Astrocyte (in vitro differentiated cells and primary cell): ENCODE measurements around the gene FBXO7. TPM values are rescaled to one million over a fixed set of nuclear protein-coding genes. Genes with fewer than 3 reads are reported as not detected.

Source experiments
- DNase-seq: peaks from one replicate; pipeline ENCODE4 v3.0.0-alpha.2; 2010; ENCODE audit warnings: low read depth
- FAIRE-seq: peaks from 2 replicates; lab custom pipeline; 2011; peaks lifted over from hg19 to GRCh38; lab: Jason Lieb, UNC
- H2AFZ ChIP-seq: 2 replicates; pipeline ENCODE4 v1.6.0; 2012; ENCODE audit warnings: low read depth, low read length, inconsistent platforms
- H3K27ac ChIP-seq: 2 replicates; pipeline ENCODE4 v1.5.1; 2011; ENCODE audit warnings: low read depth, low read length, inconsistent platforms
- H3K27me3 ChIP-seq: 2 replicates; pipeline ENCODE4 v1.6.0; 2011; ENCODE audit warnings: low read length, inconsistent platforms; ENCODE audit not compliant: insufficient read depth
- H3K36me3 ChIP-seq: 2 replicates; pipeline ENCODE4 v1.5.1; 2011; ENCODE audit warnings: low read length, inconsistent platforms; ENCODE audit not compliant: insufficient read depth
- H3K4me1 ChIP-seq: 2 replicates; pipeline ENCODE4 v1.5.1; 2011; ENCODE audit warnings: low read length, inconsistent platforms; ENCODE audit not compliant: insufficient read depth
- H3K4me2 ChIP-seq: 2 replicates; pipeline ENCODE4 v1.6.0; 2012; ENCODE audit warnings: low read length, inconsistent platforms
- H3K4me3 ChIP-seq: 2 replicates; pipeline ENCODE4 v1.5.1; 2011; ENCODE audit warnings: low read depth, mild to moderate bottlenecking, low read length, inconsistent platforms; ENCODE audit not compliant: insufficient read depth
- H3K79me2 ChIP-seq: 2 replicates; pipeline ENCODE4 v1.6.0; 2012; ENCODE audit warnings: mild to moderate bottlenecking, low read length, inconsistent platforms; ENCODE audit not compliant: insufficient read depth
- H3K9ac ChIP-seq: 2 replicates; pipeline ENCODE4 v1.6.0; 2012; ENCODE audit warnings: mild to moderate bottlenecking, low read length, inconsistent platforms
- H3K9me3 ChIP-seq: 2 replicates; pipeline ENCODE4 v1.5.1; 2012; ENCODE audit warnings: low read depth, mild to moderate bottlenecking, low read length, inconsistent platforms; ENCODE audit not compliant: insufficient read depth
- H4K20me1 ChIP-seq: 2 replicates; pipeline ENCODE4 v1.6.0; 2012; ENCODE audit warnings: low read length, inconsistent platforms; ENCODE audit not compliant: insufficient read depth
- H3K27ac Mint-ChIP-seq: one replicate; pipeline ENCODE4 v1.8.0; 2021; ENCODE audit warnings: mild to moderate bottlenecking, mixed read lengths; ENCODE audit not compliant: unreplicated experiment
- H3K27me3 Mint-ChIP-seq: one replicate; pipeline ENCODE4 v1.8.0; 2021; ENCODE audit warnings: low read depth, mixed read lengths; ENCODE audit not compliant: unreplicated experiment
- H3K36me3 Mint-ChIP-seq: one replicate; pipeline ENCODE4 v1.8.0; 2021; ENCODE audit warnings: low read depth, mixed read lengths; ENCODE audit not compliant: unreplicated experiment
- H3K4me1 Mint-ChIP-seq: one replicate; pipeline ENCODE4 v1.8.0; 2021; ENCODE audit warnings: low read depth, mixed read lengths; ENCODE audit not compliant: unreplicated experiment
- H3K4me3 Mint-ChIP-seq: one replicate; pipeline ENCODE4 v1.8.0; 2021; ENCODE audit warnings: mild to moderate bottlenecking, moderate library complexity, mixed read lengths; ENCODE audit not compliant: unreplicated experiment
- H3K9me3 Mint-ChIP-seq: one replicate; pipeline ENCODE4 v1.8.0; 2021; ENCODE audit warnings: mild to moderate bottlenecking, mixed read lengths; ENCODE audit not compliant: unreplicated experiment
- EZH2 ChIP-seq: IDR thresholded peaks from 2 replicates; pipeline ENCODE4 v1.6.1; 2012; ENCODE audit warnings: mild to moderate bottlenecking, low read length, inconsistent platforms; ENCODE audit not compliant: insufficient read depth
- total RNA-seq: library from RNA; stranded (reverse); gene quantifications from 2 replicates; pipeline ENCODE4 v1.2.1, GENCODE V29; 2021
- TF ChIP-seq, protein P1 (sequence below): IDR thresholded peaks from 2 replicates; pipeline ENCODE4 v1.5.1; 2011; ENCODE audit warnings: low read depth, mild to moderate bottlenecking, inconsistent platforms, low read length, moderate library complexity; ENCODE audit not compliant: insufficient read depth

The FBXO7 gene
- total RNA-seq, 1 donor from 2014 or later: 85.9 TPM

- H3K4me3 Mint-ChIP-seq: no peak overlapping the region
- no peak overlapping the region for H3K9ac ChIP-seq
- no peak overlapping the region for H2AFZ ChIP-seq
- no peak overlapping the region for H3K27ac ChIP-seq
- H3K4me1 Mint-ChIP-seq: no peaks in the 10 kb centered on the region
- peaks cover 35% of the 10 kb centered on the region for H3K27me3 Mint-ChIP-seq
- H3K4me2 ChIP-seq: no peak overlapping the region
- H3K9me3 ChIP-seq: no peaks in the 10 kb centered on the region
- FAIRE-seq: no peak
- no peaks in the 10 kb centered on the region for H4K20me1 ChIP-seq
- H3K36me3 Mint-ChIP-seq: no peaks in the 10 kb centered on the region
- no peaks in the 10 kb centered on the region for H3K36me3 ChIP-seq
- H3K27ac Mint-ChIP-seq: no peak overlapping the region
- H3K4me3 ChIP-seq: no peak overlapping the region
- H3K4me1 ChIP-seq: no peaks in the 10 kb centered on the region
- DNase-seq: no peak
- peaks cover 2% of the 10 kb centered on the region for H3K9me3 Mint-ChIP-seq
- TF ChIP-seq, protein P1, sequence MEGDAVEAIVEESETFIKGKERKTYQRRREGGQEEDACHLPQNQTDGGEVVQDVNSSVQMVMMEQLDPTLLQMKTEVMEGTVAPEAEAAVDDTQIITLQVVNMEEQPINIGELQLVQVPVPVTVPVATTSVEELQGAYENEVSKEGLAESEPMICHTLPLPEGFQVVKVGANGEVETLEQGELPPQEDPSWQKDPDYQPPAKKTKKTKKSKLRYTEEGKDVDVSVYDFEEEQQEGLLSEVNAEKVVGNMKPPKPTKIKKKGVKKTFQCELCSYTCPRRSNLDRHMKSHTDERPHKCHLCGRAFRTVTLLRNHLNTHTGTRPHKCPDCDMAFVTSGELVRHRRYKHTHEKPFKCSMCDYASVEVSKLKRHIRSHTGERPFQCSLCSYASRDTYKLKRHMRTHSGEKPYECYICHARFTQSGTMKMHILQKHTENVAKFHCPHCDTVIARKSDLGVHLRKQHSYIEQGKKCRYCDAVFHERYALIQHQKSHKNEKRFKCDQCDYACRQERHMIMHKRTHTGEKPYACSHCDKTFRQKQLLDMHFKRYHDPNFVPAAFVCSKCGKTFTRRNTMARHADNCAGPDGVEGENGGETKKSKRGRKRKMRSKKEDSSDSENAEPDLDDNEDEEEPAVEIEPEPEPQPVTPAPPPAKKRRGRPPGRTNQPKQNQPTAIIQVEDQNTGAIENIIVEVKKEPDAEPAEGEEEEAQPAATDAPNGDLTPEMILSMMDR: no peak
- TF ChIP-seq EZH2: no peak
- H3K27me3 ChIP-seq: peaks cover 3% of the 10 kb centered on the region
- H3K79me2 ChIP-seq: no peaks in the 10 kb centered on the region
Observed at GRCh38 chr22:32430352-32430751, 44.3 kb upstream of the FBXO7 start.

DNA sequence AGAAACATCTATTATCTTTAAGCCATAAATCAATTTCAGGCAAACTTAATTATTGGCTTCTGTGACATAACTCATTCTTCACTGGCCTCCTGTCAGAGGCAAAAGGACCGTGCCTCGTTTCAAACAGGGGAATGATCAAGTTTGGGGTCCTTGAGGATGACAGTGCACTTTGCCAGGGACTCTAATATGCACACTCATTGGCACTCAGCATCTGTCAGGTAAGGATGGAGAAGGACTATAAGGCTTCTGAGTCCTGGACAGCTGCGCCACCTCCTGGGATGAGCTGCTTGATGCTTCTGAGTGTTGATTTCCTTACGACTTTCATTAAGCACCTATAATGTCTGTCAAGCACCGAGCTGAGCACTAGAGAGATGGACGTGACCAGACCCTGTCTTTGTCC, 30.5 kb upstream of the FBXO7 start:
- no peak overlapping the region for H3K9ac ChIP-seq
- H3K36me3 ChIP-seq: no peaks in the 10 kb centered on the region
- H3K4me3 ChIP-seq: no peak overlapping the region
- no peak overlapping the region for H2AFZ ChIP-seq
- H3K27ac ChIP-seq: no peak overlapping the region
- DNase-seq (no peak), FAIRE-seq (no peak)
- Mint-ChIP-seq H3K9me3 (no peaks in the 10 kb centered on the region), H3K4me3 (no peak overlapping the region), H3K36me3 (no peaks in the 10 kb centered on the region), H3K27me3 (peaks cover 31% of the 10 kb centered on the region), H3K4me1 (no peaks in the 10 kb centered on the region), H3K27ac (no peak overlapping the region)
- H3K4me2 ChIP-seq: no peak overlapping the region
- H3K79me2 ChIP-seq: no peaks in the 10 kb centered on the region
- no peaks in the 10 kb centered on the region for H4K20me1 ChIP-seq
- no peaks in the 10 kb centered on the region for H3K4me1 ChIP-seq
- TF ChIP-seq, protein P1: no peak
- TF ChIP-seq EZH2: no peak
- H3K27me3 ChIP-seq: peaks cover 8% of the 10 kb centered on the region
- H3K9me3 ChIP-seq: no peaks in the 10 kb centered on the region

- Mint-ChIP-seq H3K4me1 (no peaks in the 10 kb centered on the region), H3K9me3 (no peaks in the 10 kb centered on the region), H3K36me3 (no peaks in the 10 kb centered on the region), H3K4me3 (no peak overlapping the region), H3K27ac (no peak overlapping the region), H3K27me3 (peaks cover 31% of the 10 kb centered on the region)
- Histone ChIP-seq H3K36me3 (no peaks in the 10 kb centered on the region), H3K27me3 (peaks cover 2% of the 10 kb centered on the region), H3K4me1 (no peaks in the 10 kb centered on the region), H3K4me2 (no peak overlapping the region), H4K20me1 (no peaks in the 10 kb centered on the region), H3K9me3 (no peaks in the 10 kb centered on the region), H3K4me3 (no peak overlapping the region), H3K9ac (no peak overlapping the region), H3K79me2 (no peaks in the 10 kb centered on the region), H2AFZ (no peak overlapping the region), H3K27ac (no peak overlapping the region)
- DNase-seq: no peak
- no peak for FAIRE-seq
- TF ChIP-seq, protein P1: no peak
- TF ChIP-seq EZH2: no peak
Observed at GRCh38 chr22:32446321-32446720, 28.3 kb upstream of the FBXO7 start.
